Measurements from ENCODE around the gene NHP2. TPM values are rescaled to one million over a fixed set of nuclear protein-coding genes. Genes with fewer than 3 reads are reported as not detected.

NHP2 gene
- total RNA-seq, 1 experiment from 2014 or later: 254 TPM

GRCh38 chr5:178106086-178106485, 47.6 kb downstream of the NHP2 start:
- Histone ChIP-seq H3K27me3 (ENCODE audit: control insufficient read depth, insufficient read depth, low read length) (no peaks in the 10 kb centered on the region), H3K36me3 (replicated peaks; ENCODE audit: control insufficient read depth, insufficient read depth, low read length) (no peaks in the 10 kb centered on the region), H3K4me3 (ENCODE audit: insufficient read depth, low read depth, low read length) (no peak overlapping the region)
- DNase-seq: no peak

GRCh38 chr5:178104492-178104891, 49.2 kb downstream of the NHP2 start:
- no peak for DNase-seq
- Histone ChIP-seq H3K27me3 (ENCODE audit: control insufficient read depth, insufficient read depth, low read length) (no peaks in the 10 kb centered on the region), H3K4me3 (ENCODE audit: insufficient read depth, low read depth, low read length) (no peak overlapping the region), H3K36me3 (replicated peaks; ENCODE audit: control insufficient read depth, insufficient read depth, low read length) (no peaks in the 10 kb centered on the region)

GRCh38 chr5:178103612-178104011, 50.1 kb downstream of the NHP2 start:
- no peak for DNase-seq
- no peak overlapping the region for H3K4me3 ChIP-seq (ENCODE audit: insufficient read depth, low read depth, low read length)
- no peaks in the 10 kb centered on the region for H3K27me3 ChIP-seq (ENCODE audit: control insufficient read depth, insufficient read depth, low read length)
- H3K36me3 ChIP-seq (replicated peaks; ENCODE audit: control insufficient read depth, insufficient read depth, low read length): no peaks in the 10 kb centered on the region

Other genes with a start within 250 kb of the NHP2 start
- not detected in 2 replicates for gene PROP1, start 157.6 kb downstream of the NHP2 start, total RNA-seq (2014; rRNA removed; shearing (Covaris generic))
- gene N4BP3, start 40.4 kb downstream of the NHP2 start, total RNA-seq (2014; rRNA removed; shearing (Covaris generic)): 32.0 and 36.5 TPM in 2 replicates
- 38.2 and 51.3 TPM in 2 replicates for gene RMND5B, start 22.9 kb downstream of the NHP2 start, total RNA-seq (2014; rRNA removed; shearing (Covaris generic))
- not detected in 2 replicates for gene GMCL2, start 33.5 kb upstream of the NHP2 start, total RNA-seq (2014; rRNA removed; shearing (Covaris generic))
- 134 and 138 TPM in 2 replicates for gene HNRNPAB, start 50.6 kb upstream of the NHP2 start, total RNA-seq (2014; rRNA removed; shearing (Covaris generic))
- 11.3 and 25.1 TPM in 2 replicates for gene PHYKPL, start 78.9 kb upstream of the NHP2 start, total RNA-seq (2014; rRNA removed; shearing (Covaris generic))